ENCODE results near the gene LTV1. TPM values are rescaled to one million over a fixed set of nuclear protein-coding genes. Genes with fewer than 3 reads are reported as not detected.
A peak's percentile ranks its signal among the peaks of the same experiment; 100 is the strongest.

Gene LTV1
- total and polyA plus RNA-seq, 2 donors (not counting 3 experiments of a cell fraction or from before 2014, with no cell fraction given): 5.2 to 26.9 TPM

- H3K27ac ChIP-seq (ENCODE audit: insufficient read depth, low read depth, low read length): no peak overlapping the region
- H3K27me3 ChIP-seq (ENCODE audit: control insufficient read depth in 2 of 2, insufficient read depth in 2 of 2, low read length in 2 of 2): no peaks in the 10 kb centered on the region
- no peak for TF ChIP-seq MYC (IDR thresholded peaks at IDR 0.05; ENCODE audit: low read depth, low read length)
- TF ChIP-seq CTCF (IDR thresholded peaks at IDR 0.05; ENCODE audit: extremely low read depth in 1 of 2, insufficient read depth in 1 of 2, low read depth in 1 of 2, low read length in 2 of 2): no peak
- no peak for TF ChIP-seq MAX (IDR thresholded peaks at IDR 0.05; ENCODE audit: insufficient read depth, insufficient read length)
- TF ChIP-seq JUN (IDR thresholded peaks at IDR 0.05; ENCODE audit: borderline replicate concordance, insufficient read depth, insufficient read length, low read depth): no peak
- dilution Hi-C loops (cut with MboI; ENCODE audit: extremely low pct_ligation_motif_present, low sequenced_read_pairs) (no loop called here), intact Hi-C loops (cut with micrococcal nuclease) (no loop called here)
- ChIA-PET POLR2A (no interaction called here), CTCF (no interaction called here)
- H3K9me1 ChIP-seq (replicated peaks; ENCODE audit: control insufficient read depth, extremely low read depth, insufficient read depth, low read length): no peaks in the 10 kb centered on the region
- peaks cover 0 to 2% of the 10 kb centered on the region in 2 experiments for H3K36me3 ChIP-seq (ENCODE audit: control insufficient read depth in 2 of 2, extremely low read depth in 1 of 2, insufficient read depth in 2 of 2, low read length in 2 of 2)
- no peak for DNase-seq (ENCODE audit: low read depth, low spot score)
- H4K20me1 ChIP-seq (replicated peaks; ENCODE audit: control insufficient read depth, extremely low read depth, insufficient read depth, low read length): no peaks in the 10 kb centered on the region
- H3K4me2 ChIP-seq (ENCODE audit: insufficient read depth, low read length): no peak overlapping the region
- no peak for FAIRE-seq
- no TSS peak for BruUV-seq (replicated peaks)
- no peak overlapping the region for H2AFZ ChIP-seq (ENCODE audit: low read depth, low read length)
- no peaks in the 10 kb centered on the region for H3K9me3 ChIP-seq (replicated peaks; ENCODE audit: control insufficient read depth, insufficient read depth, low read length)
- H3K4me3 ChIP-seq (replicated peaks in 1 of 3; ENCODE audit: insufficient read depth in 1 of 3, low read depth in 1 of 3, low read length in 3 of 3): no peak overlapping the region
- H3K79me2 ChIP-seq (ENCODE audit: control insufficient read depth, insufficient read depth, low read length): no peaks in the 10 kb centered on the region
- peaks cover 9% of the 10 kb centered on the region for H3K4me1 ChIP-seq (ENCODE audit: control insufficient read depth, extremely low read depth, insufficient read depth, low read length)
- no peak overlapping the region for H3K9ac ChIP-seq (replicated peaks; ENCODE audit: extremely low read depth, insufficient read depth, low read length)
Observed at GRCh38 chr6:143810745-143811144, 32.4 kb upstream of the LTV1 start.

GRCh38 chr6:143811501-143812157 is 31.5 kb upstream of the LTV1 start:
- DNase-seq (ENCODE audit: low read depth, low spot score) (peak; percentile 16), FAIRE-seq (no peak)
- Histone ChIP-seq H3K9me3 (replicated peaks; ENCODE audit: control insufficient read depth, insufficient read depth, low read length) (no peaks in the 10 kb centered on the region), H3K9me1 (replicated peaks; ENCODE audit: control insufficient read depth, extremely low read depth, insufficient read depth, low read length) (no peaks in the 10 kb centered on the region), H4K20me1 (replicated peaks; ENCODE audit: control insufficient read depth, extremely low read depth, insufficient read depth, low read length) (no peaks in the 10 kb centered on the region), H3K4me1 (ENCODE audit: control insufficient read depth, extremely low read depth, insufficient read depth, low read length) (peaks cover 8% of the 10 kb centered on the region), H2AFZ (ENCODE audit: low read depth, low read length) (no peak overlapping the region), H3K4me2 (ENCODE audit: insufficient read depth, low read length) (no peak overlapping the region), H3K36me3 (ENCODE audit: control insufficient read depth in 2 of 2, extremely low read depth in 1 of 2, insufficient read depth in 2 of 2, low read length in 2 of 2) (peaks cover 0 to 2% of the 10 kb centered on the region in 2 experiments), H3K4me3 (replicated peaks in 1 of 3; ENCODE audit: insufficient read depth in 1 of 3, low read depth in 1 of 3, low read length in 3 of 3) (no peak overlapping the region), H3K79me2 (ENCODE audit: control insufficient read depth, insufficient read depth, low read length) (no peaks in the 10 kb centered on the region), H3K9ac (replicated peaks; ENCODE audit: extremely low read depth, insufficient read depth, low read length) (no peak overlapping the region), H3K27me3 (ENCODE audit: control insufficient read depth in 2 of 2, insufficient read depth in 2 of 2, low read length in 2 of 2) (no peaks in the 10 kb centered on the region), H3K27ac (ENCODE audit: insufficient read depth, low read depth, low read length) (no peak overlapping the region)
- ChIA-PET CTCF (interaction anchor here (1.0 kb wide), 1 partner anchor 236 kb away, joined by 3 read pairs; no protein-coding TSS in a partner anchor), POLR2A (no interaction called here)
- BruUV-seq (replicated peaks): no TSS peak
- dilution Hi-C loops (cut with MboI; ENCODE audit: extremely low pct_ligation_motif_present, low sequenced_read_pairs) (no loop called here), intact Hi-C loops (cut with micrococcal nuclease) (no loop called here)
- TF ChIP-seq POLR2AphosphoS5 (IDR thresholded peaks at IDR 0.05; ENCODE audit: insufficient read depth, low read depth, low read length) (no peak), FOS (IDR thresholded peaks at IDR 0.05; ENCODE audit: borderline replicate concordance, insufficient read depth, low read length) (no peak), MAX (IDR thresholded peaks at IDR 0.05; ENCODE audit: insufficient read depth, insufficient read length) (no peak), CTCF (IDR thresholded peaks at IDR 0.05; ENCODE audit: extremely low read depth in 1 of 2, insufficient read depth in 1 of 2, low read depth in 1 of 2, low read length in 2 of 2) (no peak), POLR2A (IDR thresholded peaks at IDR 0.05; ENCODE audit: low read depth, low read length) (no peak)

Measured in endothelial cell of umbilical vein (primary cell).